IPS-15b (cell line): ENCODE data around the gene TM6SF1.

Source experiments
- H3K27me3 ChIP-seq: one replicate; pipeline ENCODE4 v1.6.1; 2013; ENCODE audit warnings: low read length; ENCODE audit not compliant: control insufficient read depth, insufficient read depth
- H3K36me3 ChIP-seq: one replicate; pipeline ENCODE4 v1.6.1; 2013; ENCODE audit warnings: low read length; ENCODE audit not compliant: control insufficient read depth, insufficient read depth
- H3K4me1 ChIP-seq: one replicate; pipeline ENCODE4 v1.6.1; 2013; ENCODE audit warnings: mild to moderate bottlenecking, low read length; ENCODE audit not compliant: control insufficient read depth, insufficient read depth
- H3K4me3 ChIP-seq: one replicate; pipeline ENCODE4 v1.5.1; 2013; ENCODE audit warnings: low read depth, low read length
- H3K9ac ChIP-seq: one replicate; pipeline ENCODE4 v1.6.1; 2013; ENCODE audit warnings: low read depth, mild to moderate bottlenecking, low read length
- H3K9me3 ChIP-seq: one replicate; pipeline ENCODE4 v1.6.1; 2013; ENCODE audit warnings: mild to moderate bottlenecking, low read length; ENCODE audit not compliant: control insufficient read depth, insufficient read depth

The TM6SF1 gene

DNA sequence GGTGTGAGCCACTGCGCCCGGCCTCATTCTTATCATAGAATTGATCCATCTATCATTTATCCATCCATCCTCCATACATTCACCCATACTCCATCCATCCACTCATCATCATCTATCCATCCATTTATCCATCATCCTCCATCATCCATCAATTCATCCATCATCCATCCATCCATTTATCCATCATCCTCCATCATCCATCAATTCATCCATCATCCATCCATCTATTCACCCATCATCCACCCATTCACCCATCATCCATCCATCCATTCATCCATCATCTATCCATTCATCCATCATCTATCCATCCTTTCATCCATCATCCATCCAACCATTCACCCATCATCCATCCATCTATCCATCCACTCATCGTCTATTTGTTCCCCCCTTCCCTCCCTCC lies 3.7 kb downstream of the TM6SF1 start:
- H3K9ac ChIP-seq = no peak overlapping the region
- no peaks in the 10 kb centered on the region for H3K9me3 ChIP-seq
- H3K4me3 ChIP-seq = no peak overlapping the region
- H3K27me3 ChIP-seq = peaks cover 24% of the 10 kb centered on the region
- H3K4me1 ChIP-seq = no peaks in the 10 kb centered on the region
- peaks cover 2% of the 10 kb centered on the region for H3K36me3 ChIP-seq

DNA sequence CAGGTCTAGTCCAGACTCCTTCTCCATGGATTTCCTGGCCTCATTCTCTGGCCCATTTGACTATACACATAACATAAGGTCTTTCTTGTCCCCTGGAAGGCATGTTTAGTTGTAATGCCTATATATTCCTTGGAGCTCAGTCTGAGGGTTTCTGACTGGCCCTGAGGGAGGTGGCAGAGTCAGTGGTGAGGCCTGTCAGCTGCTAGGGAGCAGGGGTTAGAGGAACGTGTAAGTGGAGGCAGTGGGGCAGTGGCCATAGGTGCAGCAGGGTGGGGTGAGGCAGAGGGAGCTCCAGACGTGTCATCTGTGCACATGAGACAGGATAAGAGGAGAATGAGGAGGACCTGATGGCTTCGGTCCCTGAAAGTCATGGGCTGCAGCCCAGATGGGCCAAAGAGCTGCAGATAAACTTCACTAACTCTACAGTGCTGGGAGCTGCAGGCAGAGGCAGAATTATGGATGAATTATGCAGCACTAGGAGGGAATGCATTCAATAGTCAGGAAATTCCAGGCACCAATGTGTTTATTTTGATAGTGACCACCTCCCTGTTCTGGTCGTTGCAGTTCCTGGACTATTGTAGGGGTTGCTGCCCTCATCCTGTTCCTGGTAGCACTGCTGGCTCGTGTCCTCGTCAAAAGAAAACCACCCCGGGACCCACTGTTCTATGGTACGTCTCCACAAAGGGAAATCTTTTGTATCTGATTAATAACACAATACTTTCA lies 4.9 kb downstream of the TM6SF1 start:
- no peaks in the 10 kb centered on the region for H3K9me3 ChIP-seq
- H3K36me3 ChIP-seq = peaks cover 2% of the 10 kb centered on the region
- no peak overlapping the region for H3K9ac ChIP-seq
- no peaks in the 10 kb centered on the region for H3K4me1 ChIP-seq
- no peak overlapping the region for H3K4me3 ChIP-seq
- peaks cover 18% of the 10 kb centered on the region for H3K27me3 ChIP-seq

DNA sequence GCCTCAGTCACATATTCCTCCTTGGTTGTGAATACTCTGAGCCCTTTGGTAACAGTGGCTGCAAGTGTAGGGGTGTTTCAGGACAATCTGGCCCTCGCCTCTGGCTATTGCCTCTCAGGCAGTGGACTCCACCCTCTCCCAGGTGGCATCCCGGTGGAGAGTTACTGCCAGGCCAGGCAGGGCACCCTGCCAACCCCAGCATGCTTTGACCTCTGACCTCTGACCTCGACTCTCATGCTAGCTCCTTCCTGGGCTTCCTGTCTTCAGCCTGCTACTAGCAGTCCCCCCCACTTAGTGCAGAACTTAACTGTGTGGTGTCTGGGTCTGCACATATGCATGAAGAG lies 5.5 kb downstream of the TM6SF1 start:
- Histone ChIP-seq H3K36me3 (peaks cover 2% of the 10 kb centered on the region), H3K9ac (no peak overlapping the region), H3K27me3 (peaks cover 16% of the 10 kb centered on the region), H3K9me3 (no peaks in the 10 kb centered on the region), H3K4me3 (no peak overlapping the region), H3K4me1 (no peaks in the 10 kb centered on the region)

DNA sequence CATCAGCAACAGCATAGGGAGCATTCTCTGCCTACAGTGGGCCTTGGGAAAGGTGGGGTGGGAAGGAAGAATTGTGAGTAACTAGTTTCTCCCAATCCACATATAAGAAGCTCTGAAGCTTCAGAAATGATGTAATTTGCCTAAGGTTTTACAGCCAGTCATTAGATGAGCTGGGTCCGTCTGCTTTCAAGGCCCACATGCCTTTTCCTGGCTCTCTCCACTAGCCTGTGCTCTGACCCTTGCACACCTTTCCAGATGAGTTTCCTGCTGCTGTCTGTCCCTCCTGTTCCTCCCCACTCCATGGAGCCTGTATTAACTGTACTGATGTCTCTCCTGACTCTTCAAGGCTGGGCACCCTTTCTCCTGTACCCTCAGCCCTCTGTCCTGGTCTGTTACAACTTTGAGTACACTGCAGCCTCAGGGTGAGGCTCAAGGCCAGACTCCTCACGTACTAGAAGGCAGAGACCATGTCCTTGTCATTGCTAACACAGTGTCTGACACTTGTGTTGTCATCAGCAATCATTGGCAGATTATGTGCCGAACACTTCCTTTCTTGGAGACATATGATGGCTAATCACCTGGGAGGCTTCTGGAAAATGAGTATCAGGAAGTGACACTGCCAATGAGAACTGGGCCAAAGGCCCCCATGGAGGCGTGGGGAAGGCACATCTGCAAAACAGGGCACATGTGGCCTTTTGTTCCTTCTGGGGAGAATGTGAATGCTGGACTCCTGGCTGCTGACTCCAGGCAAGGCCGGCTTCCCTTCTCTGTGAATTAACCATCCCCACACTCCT lies 6.6 kb downstream of the TM6SF1 start:
- Histone ChIP-seq H3K9me3 (no peaks in the 10 kb centered on the region), H3K27me3 (peaks cover 4% of the 10 kb centered on the region), H3K36me3 (peaks cover 2% of the 10 kb centered on the region), H3K4me3 (no peak overlapping the region), H3K4me1 (no peaks in the 10 kb centered on the region), H3K9ac (no peak overlapping the region)

DNA sequence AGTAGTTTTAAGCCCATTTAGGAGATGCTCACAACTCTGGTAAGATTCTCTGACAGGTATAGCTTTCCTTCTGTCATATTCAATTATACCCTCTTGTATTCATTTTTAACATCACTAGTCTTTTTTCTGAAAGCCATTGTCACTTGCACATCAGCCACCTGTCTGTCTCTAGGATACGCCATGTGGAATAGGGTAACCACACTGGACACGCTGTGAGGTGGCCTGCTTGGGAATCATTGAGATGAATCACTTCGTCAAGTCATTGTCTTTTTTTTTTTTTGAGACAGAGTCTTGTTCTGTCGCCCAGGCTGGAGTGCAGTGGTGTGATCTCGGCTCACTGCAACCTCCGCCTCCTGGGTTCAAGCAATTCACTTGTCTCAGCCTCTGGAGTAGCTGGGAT lies 7.4 kb downstream of the TM6SF1 start:
- Histone ChIP-seq H3K4me3 (no peak overlapping the region), H3K36me3 (peaks cover 2% of the 10 kb centered on the region), H3K9me3 (no peaks in the 10 kb centered on the region), H3K9ac (no peak overlapping the region), H3K27me3 (no peaks in the 10 kb centered on the region), H3K4me1 (no peaks in the 10 kb centered on the region)

DNA sequence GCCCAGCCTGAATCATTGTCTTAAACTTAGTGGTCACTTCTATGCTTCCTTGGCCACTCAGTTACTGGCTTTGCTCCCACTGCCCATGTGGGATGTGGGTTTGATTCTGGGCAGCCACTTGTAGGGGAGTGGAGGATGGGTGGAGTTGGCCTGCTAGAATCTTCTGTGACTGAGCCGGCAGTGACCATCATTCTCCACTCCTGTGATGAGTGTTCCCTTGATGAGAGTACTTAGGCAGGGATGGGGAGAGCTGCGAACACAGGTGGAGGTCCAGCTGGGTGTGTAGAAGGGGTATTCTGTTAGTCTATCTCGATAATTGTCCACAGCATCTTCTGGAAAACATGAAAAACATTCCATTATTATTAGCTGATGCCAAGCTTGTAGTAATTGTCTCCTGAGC lies 8.0 kb downstream of the TM6SF1 start:
- H3K4me3 ChIP-seq = no peak overlapping the region
- H3K36me3 ChIP-seq = peaks cover 2% of the 10 kb centered on the region
- H3K4me1 ChIP-seq = no peaks in the 10 kb centered on the region
- H3K9me3 ChIP-seq = no peaks in the 10 kb centered on the region
- H3K9ac ChIP-seq = no peak overlapping the region
- H3K27me3 ChIP-seq = no peaks in the 10 kb centered on the region

DNA sequence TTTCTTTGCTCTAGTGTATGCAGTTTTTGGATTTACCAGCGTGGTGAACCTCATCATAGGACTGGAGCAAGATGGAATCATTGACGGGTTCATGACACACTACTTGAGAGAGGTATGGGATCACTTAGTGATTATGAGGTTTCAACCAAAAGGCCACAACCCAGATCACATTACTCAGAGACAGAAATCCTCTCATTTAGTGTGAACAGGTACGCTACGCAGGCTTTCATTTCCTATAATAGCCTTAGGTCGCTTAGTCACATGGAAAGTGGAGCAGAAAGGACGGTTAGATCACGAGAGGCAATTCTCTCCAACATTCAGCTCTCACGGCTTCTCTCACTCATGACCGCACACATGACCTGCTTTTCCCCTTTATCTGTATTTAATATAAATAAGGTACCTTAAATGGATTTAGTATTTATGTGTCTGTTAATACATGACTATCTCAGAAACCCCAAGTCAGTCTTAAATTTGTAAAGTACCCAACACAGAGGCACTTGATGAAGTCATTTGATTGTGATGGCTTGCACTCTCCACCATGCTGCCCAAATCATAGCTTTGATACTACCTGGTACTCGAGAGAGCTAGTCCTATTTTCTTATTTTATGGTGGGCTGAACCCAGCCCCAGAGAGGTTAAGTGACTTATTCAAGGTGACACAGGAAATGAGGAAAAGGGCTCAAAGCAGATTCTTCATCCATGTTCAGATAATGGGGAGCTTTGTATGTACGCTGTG lies 8.6 kb downstream of the TM6SF1 start:
- no peaks in the 10 kb centered on the region for H3K4me1 ChIP-seq
- no peaks in the 10 kb centered on the region for H3K27me3 ChIP-seq
- H3K9ac ChIP-seq = no peak overlapping the region
- H3K4me3 ChIP-seq = no peak overlapping the region
- H3K36me3 ChIP-seq = peaks cover 2% of the 10 kb centered on the region
- no peaks in the 10 kb centered on the region for H3K9me3 ChIP-seq

DNA sequence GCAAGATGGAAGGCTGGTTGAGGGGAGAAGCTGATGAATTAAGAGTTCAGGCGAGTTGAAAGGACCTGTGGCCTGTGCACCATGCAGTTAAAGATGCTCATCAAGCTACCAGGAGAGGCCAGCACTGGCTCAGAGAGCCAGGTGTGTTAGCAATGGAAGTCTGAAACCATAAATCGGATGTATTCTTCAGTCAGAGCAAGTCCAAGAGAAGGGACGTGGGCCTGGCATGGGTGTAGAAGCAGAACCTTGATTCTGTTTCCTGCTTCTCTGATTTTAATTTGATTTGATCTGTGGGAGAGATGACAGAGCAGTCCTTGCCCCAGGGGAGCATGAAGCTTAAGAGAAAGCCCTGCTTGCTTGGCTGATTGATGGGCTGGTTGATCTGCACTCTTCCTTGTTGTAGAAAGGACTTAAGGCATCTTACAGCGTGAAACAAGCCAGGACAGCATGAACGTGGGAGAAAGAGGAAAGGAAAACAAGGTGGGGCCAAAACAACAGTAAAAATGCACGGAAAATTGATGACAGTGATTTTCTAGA lies 10.9 kb downstream of the TM6SF1 start:
- Histone ChIP-seq H3K36me3 (no peaks in the 10 kb centered on the region), H3K9me3 (no peaks in the 10 kb centered on the region), H3K27me3 (no peaks in the 10 kb centered on the region), H3K4me1 (no peaks in the 10 kb centered on the region), H3K4me3 (no peak overlapping the region), H3K9ac (no peak overlapping the region)

DNA sequence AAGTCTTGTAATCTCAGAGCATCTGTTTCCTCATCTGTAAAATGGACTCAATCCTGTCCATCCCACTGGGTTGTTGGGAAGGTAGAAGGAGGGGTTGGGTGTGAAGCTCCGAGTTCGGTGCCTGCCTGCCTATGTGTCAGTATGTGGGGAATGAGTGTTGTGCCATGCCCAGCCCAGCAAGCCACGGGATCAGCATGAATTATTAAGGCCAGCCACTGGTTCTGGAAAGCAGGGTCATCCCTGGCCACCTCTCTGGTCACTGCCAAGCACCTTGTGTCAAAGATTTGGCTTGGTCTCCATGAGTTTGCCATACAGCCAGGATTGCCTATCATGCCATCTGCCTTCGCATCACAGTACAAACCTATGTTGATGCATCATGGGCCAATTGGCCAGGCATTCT lies 11.5 kb downstream of the TM6SF1 start:
- no peaks in the 10 kb centered on the region for H3K9me3 ChIP-seq
- H3K9ac ChIP-seq = no peak overlapping the region
- H3K4me1 ChIP-seq = no peaks in the 10 kb centered on the region
- H3K4me3 ChIP-seq = no peak overlapping the region
- no peaks in the 10 kb centered on the region for H3K36me3 ChIP-seq
- no peaks in the 10 kb centered on the region for H3K27me3 ChIP-seq

DNA sequence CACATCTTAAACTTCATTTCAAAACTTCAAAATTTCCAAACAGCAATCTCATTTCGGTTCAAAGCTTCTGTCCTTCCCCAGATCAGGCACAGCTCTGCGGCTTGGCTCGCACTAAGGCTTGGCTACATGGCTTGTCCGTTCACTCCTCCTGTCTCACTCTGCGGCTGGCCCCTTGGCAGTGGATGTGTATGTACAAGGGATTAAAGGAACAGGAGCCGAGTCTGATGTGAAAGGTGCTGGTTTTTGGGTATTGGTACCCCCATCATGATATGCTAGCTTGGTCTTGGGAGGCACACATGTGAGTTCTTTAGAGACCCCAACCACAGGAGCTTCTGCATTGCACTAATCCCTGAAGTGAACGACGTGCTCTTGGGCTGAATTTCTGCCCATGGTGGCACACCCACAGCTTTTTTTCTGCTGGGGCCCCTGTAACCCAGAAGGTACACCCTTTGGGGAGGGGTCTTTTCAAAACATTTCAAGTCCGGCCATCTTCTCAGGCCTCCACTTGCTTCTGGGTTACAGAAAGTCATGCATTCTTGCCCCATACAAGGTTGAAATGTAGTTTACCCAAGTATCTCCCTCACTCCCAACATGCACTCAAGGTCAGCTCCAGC lies 12.6 kb downstream of the TM6SF1 start:
- Histone ChIP-seq H3K36me3 (no peaks in the 10 kb centered on the region), H3K9ac (no peak overlapping the region), H3K4me1 (no peaks in the 10 kb centered on the region), H3K4me3 (no peak overlapping the region), H3K9me3 (no peaks in the 10 kb centered on the region), H3K27me3 (no peaks in the 10 kb centered on the region)

DNA sequence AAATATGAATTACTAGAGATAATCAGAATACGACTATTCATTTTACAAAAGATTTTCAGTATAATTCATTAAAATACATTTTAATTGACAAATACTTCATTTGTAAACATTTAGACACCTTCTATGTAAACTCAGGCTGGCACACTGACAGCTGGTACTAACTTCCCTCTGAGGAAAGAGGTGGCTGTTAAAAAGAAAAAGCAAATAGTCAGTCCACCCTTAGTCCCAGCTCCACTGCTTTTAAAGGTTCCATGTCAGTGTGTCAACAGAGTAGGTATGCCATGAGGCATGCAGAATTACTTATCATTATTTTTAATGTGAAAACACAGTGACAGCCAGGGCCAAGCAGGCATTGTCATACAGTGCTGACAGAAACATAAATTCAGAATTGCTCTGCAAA lies 16.1 kb downstream of the TM6SF1 start:
- H3K9me3 ChIP-seq = no peaks in the 10 kb centered on the region
- H3K27me3 ChIP-seq = no peaks in the 10 kb centered on the region
- no peak overlapping the region for H3K9ac ChIP-seq
- no peak overlapping the region for H3K4me3 ChIP-seq
- H3K4me1 ChIP-seq = no peaks in the 10 kb centered on the region
- no peaks in the 10 kb centered on the region for H3K36me3 ChIP-seq
